ENCODE results near the gene TSPEAR.

The TSPEAR gene

GRCh38 chr21:44456214-44456914 lies 255.0 kb downstream of the TSPEAR start:
- no peak for DNase-seq

- peak in 1 of 2 experiments; percentile 62 for DNase-seq
Measured at GRCh38 chr21:44455524-44456213, 255.7 kb downstream of the TSPEAR start.

- DNase-seq = peak; percentile 76 to 96
Measured at GRCh38 chr21:44454747-44455523, 256.4 kb downstream of the TSPEAR start, which contains the start of gene LRRC3. TSS of gene LRRC3 (plus strand) at chr21:44455510. CDS start at chr21:44456645, 1,135 bp downstream.

- no peak for DNase-seq
Measured at GRCh38 chr21:44454058-44454457, 257.3 kb downstream of the TSPEAR start.

GRCh38 chr21:44453120-44453519 lies 258.3 kb downstream of the TSPEAR start:
- DNase-seq = no peak

- DNase-seq = no peak
Measured at GRCh38 chr21:44450999-44451398, 260.4 kb downstream of the TSPEAR start.

- no peak for DNase-seq
Measured at GRCh38 chr21:44450402-44450801, 261.0 kb downstream of the TSPEAR start.

GRCh38 chr21:44449473-44450363 lies 261.7 kb downstream of the TSPEAR start:
- no peak for DNase-seq

GRCh38 chr21:44448651-44449131 lies 262.7 kb downstream of the TSPEAR start:
- DNase-seq = no peak

Measured in NCI-H526 (cell line).